ENCODE data around the gene AVPR2. TPM values are rescaled to one million over a fixed set of nuclear protein-coding genes. Genes with fewer than 3 reads are reported as not detected.
A peak's percentile ranks its signal among the peaks of the same experiment; 100 is the strongest.

The AVPR2 gene
- total and polyA plus RNA-seq, 9 of the 15 experiments (the other 6 are each of a cell fraction or from before 2014, with no cell fraction given) = not detected

DNA sequence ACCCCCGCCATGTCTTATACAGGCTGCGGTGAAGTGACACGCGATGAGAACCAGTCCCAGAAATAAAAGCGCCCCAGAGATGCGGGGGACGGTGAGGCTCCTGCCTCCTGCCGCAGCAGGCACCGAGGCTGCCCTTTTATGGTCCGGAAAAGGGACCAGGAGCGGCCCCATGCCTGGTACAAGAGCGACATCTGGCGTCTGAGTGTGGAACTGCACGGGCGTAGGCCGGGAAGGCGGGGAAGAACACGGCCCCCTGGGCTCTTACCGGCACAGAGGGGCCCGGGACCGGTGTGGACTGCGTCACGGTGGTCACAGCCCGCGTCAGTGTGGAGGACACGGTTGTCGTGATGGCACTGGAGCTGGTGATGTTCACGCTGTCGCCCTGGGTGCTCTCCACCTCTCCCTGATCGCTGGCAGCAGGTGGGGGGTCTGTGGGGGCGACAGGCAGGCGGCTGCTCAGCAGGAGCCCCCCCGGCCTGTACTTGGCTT lies 48.9 kb downstream of the AVPR2 start (continued):
- TF ChIP-seq, protein P1, sequence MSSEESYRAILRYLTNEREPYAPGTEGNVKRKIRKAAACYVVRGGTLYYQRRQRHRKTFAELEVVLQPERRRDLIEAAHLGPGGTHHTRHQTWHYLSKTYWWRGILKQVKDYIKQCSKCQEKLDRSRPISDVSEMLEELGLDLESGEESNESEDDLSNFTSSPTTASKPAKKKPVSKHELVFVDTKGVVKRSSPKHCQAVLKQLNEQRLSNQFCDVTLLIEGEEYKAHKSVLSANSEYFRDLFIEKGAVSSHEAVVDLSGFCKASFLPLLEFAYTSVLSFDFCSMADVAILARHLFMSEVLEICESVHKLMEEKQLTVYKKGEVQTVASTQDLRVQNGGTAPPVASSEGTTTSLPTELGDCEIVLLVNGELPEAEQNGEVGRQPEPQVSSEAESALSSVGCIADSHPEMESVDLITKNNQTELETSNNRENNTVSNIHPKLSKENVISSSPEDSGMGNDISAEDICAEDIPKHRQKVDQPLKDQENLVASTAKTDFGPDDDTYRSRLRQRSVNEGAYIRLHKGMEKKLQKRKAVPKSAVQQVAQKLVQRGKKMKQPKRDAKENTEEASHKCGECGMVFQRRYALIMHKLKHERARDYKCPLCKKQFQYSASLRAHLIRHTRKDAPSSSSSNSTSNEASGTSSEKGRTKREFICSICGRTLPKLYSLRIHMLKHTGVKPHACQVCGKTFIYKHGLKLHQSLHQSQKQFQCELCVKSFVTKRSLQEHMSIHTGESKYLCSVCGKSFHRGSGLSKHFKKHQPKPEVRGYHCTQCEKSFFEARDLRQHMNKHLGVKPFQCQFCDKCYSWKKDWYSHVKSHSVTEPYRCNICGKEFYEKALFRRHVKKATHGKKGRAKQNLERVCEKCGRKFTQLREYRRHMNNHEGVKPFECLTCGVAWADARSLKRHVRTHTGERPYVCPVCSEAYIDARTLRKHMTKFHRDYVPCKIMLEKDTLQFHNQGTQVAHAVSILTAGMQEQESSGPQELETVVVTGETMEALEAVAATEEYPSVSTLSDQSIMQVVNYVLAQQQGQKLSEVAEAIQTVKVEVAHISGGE (CRISPR knock-in tag; IDR thresholded peaks at IDR 0.05) = 0 out of 6 replicates have a peak, but pooled peaks of 1 of the 3 experiments have one; percentile 39
- peak; percentile 87; the same call in 1 of the 2 replicates for TF ChIP-seq STAG1 (CRISPR knock-in tag; IDR thresholded peaks at IDR 0.05; ENCODE audit: borderline replicate concordance)
- peak; percentile 88 to 98 for TF ChIP-seq SRF (CRISPR knock-in tag; IDR thresholded peaks at IDR 0.05)
- TF ChIP-seq, protein P2, sequence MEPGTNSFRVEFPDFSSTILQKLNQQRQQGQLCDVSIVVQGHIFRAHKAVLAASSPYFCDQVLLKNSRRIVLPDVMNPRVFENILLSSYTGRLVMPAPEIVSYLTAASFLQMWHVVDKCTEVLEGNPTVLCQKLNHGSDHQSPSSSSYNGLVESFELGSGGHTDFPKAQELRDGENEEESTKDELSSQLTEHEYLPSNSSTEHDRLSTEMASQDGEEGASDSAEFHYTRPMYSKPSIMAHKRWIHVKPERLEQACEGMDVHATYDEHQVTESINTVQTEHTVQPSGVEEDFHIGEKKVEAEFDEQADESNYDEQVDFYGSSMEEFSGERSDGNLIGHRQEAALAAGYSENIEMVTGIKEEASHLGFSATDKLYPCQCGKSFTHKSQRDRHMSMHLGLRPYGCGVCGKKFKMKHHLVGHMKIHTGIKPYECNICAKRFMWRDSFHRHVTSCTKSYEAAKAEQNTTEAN (CRISPR knock-in tag; IDR thresholded peaks at IDR 0.05) = no peak
- no peak for TF ChIP-seq BRD4 (IDR thresholded peaks at IDR 0.05)
- TF ChIP-seq, protein P3, sequence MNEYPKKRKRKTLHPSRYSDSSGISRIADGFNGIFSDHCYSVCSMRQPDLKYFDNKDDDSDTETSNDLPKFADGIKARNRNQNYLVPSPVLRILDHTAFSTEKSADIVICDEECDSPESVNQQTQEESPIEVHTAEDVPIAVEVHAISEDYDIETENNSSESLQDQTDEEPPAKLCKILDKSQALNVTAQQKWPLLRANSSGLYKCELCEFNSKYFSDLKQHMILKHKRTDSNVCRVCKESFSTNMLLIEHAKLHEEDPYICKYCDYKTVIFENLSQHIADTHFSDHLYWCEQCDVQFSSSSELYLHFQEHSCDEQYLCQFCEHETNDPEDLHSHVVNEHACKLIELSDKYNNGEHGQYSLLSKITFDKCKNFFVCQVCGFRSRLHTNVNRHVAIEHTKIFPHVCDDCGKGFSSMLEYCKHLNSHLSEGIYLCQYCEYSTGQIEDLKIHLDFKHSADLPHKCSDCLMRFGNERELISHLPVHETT (CRISPR knock-in tag; conservative IDR thresholded peaks at IDR 0.05 in 1 of 2, IDR thresholded peaks at IDR 0.05 in 1 of 2) = 0 out of 4 replicates have a peak, but pooled peaks of 1 of the 2 experiments have one; percentile 39
- TF ChIP-seq SIX5 (IDR thresholded peaks at IDR 0.05; ENCODE audit: borderline replicate concordance in 1 of 2, insufficient read depth in 1 of 2, low read depth in 1 of 2, low read length in 2 of 2) = no peak
- peak; percentile 17 for TF ChIP-seq PCBP1 (IDR thresholded peaks at IDR 0.05; ENCODE audit: low read depth, low read length, poor library complexity, severe bottlenecking)
- TF ChIP-seq NFIX (CRISPR knock-in tag; IDR thresholded peaks at IDR 0.05; ENCODE audit: low read depth) = no peak
- TF ChIP-seq SMC3 (conservative IDR thresholded peaks at IDR 0.05; ENCODE audit: insufficient read depth, low read depth, low read length) = peak; percentile 85; the same call in 1 of the 2 replicates
- TF ChIP-seq, protein P4, sequence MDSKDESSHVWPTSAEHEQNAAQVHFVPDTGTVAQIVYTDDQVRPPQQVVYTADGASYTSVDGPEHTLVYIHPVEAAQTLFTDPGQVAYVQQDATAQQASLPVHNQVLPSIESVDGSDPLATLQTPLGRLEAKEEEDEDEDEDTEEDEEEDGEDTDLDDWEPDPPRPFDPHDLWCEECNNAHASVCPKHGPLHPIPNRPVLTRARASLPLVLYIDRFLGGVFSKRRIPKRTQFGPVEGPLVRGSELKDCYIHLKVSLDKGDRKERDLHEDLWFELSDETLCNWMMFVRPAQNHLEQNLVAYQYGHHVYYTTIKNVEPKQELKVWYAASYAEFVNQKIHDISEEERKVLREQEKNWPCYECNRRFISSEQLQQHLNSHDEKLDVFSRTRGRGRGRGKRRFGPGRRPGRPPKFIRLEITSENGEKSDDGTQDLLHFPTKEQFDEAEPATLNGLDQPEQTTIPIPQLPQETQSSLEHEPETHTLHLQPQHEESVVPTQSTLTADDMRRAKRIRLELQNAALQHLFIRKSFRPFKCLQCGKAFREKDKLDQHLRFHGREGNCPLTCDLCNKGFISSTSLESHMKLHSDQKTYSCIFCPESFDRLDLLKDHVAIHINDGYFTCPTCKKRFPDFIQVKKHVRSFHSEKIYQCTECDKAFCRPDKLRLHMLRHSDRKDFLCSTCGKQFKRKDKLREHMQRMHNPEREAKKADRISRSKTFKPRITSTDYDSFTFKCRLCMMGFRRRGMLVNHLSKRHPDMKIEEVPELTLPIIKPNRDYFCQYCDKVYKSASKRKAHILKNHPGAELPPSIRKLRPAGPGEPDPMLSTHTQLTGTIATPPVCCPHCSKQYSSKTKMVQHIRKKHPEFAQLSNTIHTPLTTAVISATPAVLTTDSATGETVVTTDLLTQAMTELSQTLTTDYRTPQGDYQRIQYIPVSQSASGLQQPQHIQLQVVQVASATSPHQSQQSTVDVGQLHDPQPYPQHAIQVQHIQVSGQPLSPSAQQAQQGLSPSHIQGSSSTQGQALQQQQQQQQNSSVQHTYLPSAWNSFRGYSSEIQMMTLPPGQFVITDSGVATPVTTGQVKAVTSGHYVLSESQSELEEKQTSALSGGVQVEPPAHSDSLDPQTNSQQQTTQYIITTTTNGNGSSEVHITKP (IDR thresholded peaks at IDR 0.05; ENCODE audit: partially characterized antibody) = peak; percentile 15
- TF ChIP-seq YY1 (IDR thresholded peaks at IDR 0.05; ENCODE audit: borderline replicate concordance in 1 of 3, control insufficient read depth in 1 of 3, extremely low read depth in 1 of 3, insufficient read depth in 3 of 3, insufficient read length in 1 of 3, insufficient replicate concordance in 2 of 3, low read depth in 1 of 3, low read length in 2 of 3) = peak in 1 of 3 experiments; percentile 47
- TF ChIP-seq NFYB (IDR thresholded peaks at IDR 0.05; ENCODE audit: extremely low read depth, insufficient read length) = no peak
- 0 out of 2 replicates have a peak, but pooled peaks have one; percentile 54 for TF ChIP-seq KLF1 (tag; IDR thresholded peaks at IDR 0.05)

All from K562 (cell line).